ENCODE measurements around the gene NUDT16L1. TPM values are rescaled to one million over a fixed set of nuclear protein-coding genes. Genes with fewer than 3 reads are reported as not detected.

NUDT16L1 gene
- total RNA-seq, 1 experiment from 2014 or later, result 21.8 TPM

DNA sequence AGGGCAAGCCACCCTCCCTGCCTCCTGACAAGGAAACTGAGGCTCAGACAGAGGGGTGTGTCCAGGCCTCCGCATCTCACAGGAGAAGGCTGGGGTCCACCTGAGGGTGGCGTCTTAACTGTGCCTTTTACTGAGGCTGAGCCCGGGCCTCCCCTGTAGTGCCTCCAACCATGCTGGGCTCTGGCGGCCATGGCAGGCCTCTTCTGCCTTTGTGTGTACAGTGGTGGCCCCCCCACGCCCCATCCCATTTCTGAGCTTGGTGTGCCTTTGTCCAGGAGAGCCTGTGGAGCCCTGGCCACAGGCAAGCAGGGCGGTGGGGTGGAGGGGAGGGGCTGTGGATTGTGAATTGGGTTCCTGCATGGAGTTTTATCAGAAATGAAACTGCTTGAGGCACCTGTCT lies 37.6 kb upstream of the NUDT16L1 start:
- Mint-ChIP-seq H3K4me1 (ENCODE audit: insufficient read depth, unreplicated experiment) (no peaks in the 10 kb centered on the region), H3K27me3 (ENCODE audit: insufficient read depth, unreplicated experiment) (no peaks in the 10 kb centered on the region), H3K4me3 (ENCODE audit: unreplicated experiment) (no peak overlapping the region), H3K27ac (ENCODE audit: low read depth, unreplicated experiment) (no peak overlapping the region), H3K9me3 (ENCODE audit: unreplicated experiment) (no peaks in the 10 kb centered on the region), H3K36me3 (ENCODE audit: insufficient read depth, unreplicated experiment) (peaks cover 68% of the 10 kb centered on the region)
- no TSS peak for BruUV-seq (replicated peaks)
- ChIA-PET CTCF (interaction anchor here (0.8 kb wide), 1 partner anchor 28 kb away, joined by 3 read pairs; no protein-coding TSS in a partner anchor), POLR2A (no interaction called here)
- DNase-seq (ENCODE audit: unreplicated experiment), result no peak
- intact Hi-C loops (cut with micrococcal nuclease), result no loop called here
- TF ChIP-seq, protein P1, sequence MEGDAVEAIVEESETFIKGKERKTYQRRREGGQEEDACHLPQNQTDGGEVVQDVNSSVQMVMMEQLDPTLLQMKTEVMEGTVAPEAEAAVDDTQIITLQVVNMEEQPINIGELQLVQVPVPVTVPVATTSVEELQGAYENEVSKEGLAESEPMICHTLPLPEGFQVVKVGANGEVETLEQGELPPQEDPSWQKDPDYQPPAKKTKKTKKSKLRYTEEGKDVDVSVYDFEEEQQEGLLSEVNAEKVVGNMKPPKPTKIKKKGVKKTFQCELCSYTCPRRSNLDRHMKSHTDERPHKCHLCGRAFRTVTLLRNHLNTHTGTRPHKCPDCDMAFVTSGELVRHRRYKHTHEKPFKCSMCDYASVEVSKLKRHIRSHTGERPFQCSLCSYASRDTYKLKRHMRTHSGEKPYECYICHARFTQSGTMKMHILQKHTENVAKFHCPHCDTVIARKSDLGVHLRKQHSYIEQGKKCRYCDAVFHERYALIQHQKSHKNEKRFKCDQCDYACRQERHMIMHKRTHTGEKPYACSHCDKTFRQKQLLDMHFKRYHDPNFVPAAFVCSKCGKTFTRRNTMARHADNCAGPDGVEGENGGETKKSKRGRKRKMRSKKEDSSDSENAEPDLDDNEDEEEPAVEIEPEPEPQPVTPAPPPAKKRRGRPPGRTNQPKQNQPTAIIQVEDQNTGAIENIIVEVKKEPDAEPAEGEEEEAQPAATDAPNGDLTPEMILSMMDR (IDR thresholded peaks at IDR 0.05; ENCODE audit: unreplicated experiment), result no peak

DNA sequence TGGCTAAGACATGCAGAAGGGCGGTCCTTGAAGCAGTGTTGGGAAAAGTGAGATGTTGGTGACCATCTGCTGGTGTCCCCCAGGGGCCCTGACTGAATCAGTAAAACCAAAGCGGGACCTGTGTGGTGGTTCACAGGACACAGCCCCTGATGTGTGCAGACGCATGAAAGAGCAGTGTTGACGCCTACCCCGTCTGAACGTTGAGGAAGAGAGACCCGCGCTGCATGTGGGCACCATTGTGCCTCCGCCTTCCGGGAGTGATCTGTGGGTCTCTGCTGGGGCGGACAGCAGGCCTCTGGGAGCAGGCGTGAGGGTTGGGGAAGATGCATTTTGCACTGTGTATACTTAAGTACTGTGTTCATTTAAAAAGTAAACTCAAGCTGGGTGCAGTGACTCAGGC lies 37.1 kb upstream of the NUDT16L1 start:
- Mint-ChIP-seq H3K36me3 (ENCODE audit: insufficient read depth, unreplicated experiment) (peaks cover 64% of the 10 kb centered on the region), H3K4me3 (ENCODE audit: unreplicated experiment) (no peak overlapping the region), H3K27me3 (ENCODE audit: insufficient read depth, unreplicated experiment) (no peaks in the 10 kb centered on the region), H3K27ac (ENCODE audit: low read depth, unreplicated experiment) (no peak overlapping the region), H3K4me1 (ENCODE audit: insufficient read depth, unreplicated experiment) (no peaks in the 10 kb centered on the region), H3K9me3 (ENCODE audit: unreplicated experiment) (no peaks in the 10 kb centered on the region)
- POLR2A ChIA-PET, result interaction anchor here (0.8 kb wide), 1 partner anchor 24 kb away, joined by 4 read pairs; no protein-coding TSS in a partner anchor
- intact Hi-C loops (cut with micrococcal nuclease), result no loop called here
- TF ChIP-seq, protein P1 (IDR thresholded peaks at IDR 0.05; ENCODE audit: unreplicated experiment), result no peak
- CTCF ChIA-PET, result interaction anchor here (0.6 to 0.7 kb wide), 2 partner anchors 41 to 246 kb away, joined by 3 read pairs; partner anchors contain the start of gene UBALD1
- BruUV-seq (replicated peaks), result no TSS peak
- no peak for DNase-seq (ENCODE audit: unreplicated experiment)

DNA sequence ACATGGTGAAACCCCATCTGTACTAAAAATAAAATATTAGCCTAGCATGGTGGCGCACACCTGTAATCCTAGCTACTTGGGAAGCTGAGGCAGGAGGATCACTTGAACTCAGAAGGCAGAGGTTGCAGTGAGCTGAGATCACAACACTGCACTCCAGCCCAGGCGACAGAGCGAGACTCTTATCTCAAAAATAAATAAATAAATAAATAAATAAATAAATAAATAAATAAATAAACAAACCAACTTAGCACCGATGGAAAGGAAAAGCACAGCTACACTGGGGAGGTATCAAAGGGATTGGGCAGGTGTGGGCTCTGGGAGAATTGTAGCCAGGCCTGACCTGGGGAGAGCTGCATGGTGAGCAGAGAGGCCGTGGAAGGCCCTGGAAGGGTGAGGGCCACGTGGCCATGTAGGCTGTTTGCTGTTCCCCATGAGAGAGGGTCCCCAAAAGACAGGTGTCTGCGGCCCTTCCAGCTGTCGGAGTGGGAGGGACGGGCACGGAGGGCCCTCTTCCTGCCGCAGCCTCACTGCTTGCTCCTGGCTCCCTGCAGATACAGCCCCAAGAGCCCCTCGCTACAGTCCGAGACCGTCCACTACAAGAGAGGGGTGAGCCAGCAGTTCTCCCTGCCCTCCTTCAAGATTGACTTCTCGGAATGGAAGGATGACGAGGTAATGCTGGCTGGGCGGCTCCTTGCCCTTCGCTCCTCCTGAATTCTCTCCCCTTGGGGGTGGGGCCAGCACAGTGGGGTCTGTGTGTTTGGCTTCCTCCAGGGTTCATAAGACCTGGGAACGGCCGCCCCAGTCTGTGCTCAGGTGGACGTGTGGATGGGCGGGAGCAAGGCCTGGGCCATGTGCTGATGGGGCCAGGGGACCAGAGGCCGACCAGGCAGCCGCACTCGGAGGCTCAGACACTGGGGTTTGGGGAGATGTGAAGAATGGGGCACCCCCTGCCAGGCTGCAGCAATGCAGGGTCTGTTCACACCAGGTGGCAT lies 36.4 kb upstream of the NUDT16L1 start:
- no peaks in the 10 kb centered on the region for H3K4me1 Mint-ChIP-seq (ENCODE audit: insufficient read depth, unreplicated experiment)
- H3K9me3 Mint-ChIP-seq (ENCODE audit: unreplicated experiment), result no peaks in the 10 kb centered on the region
- ChIA-PET CTCF (interaction anchor here (0.6 to 0.7 kb wide), 3 partner anchors 42 to 653 kb away, joined by 3 read pairs; partner anchors contain the start of gene UBALD1), POLR2A (interaction anchor here (0.8 kb wide), 1 partner anchor 23 kb away, joined by 4 read pairs; no protein-coding TSS in a partner anchor)
- no peaks in the 10 kb centered on the region for H3K27me3 Mint-ChIP-seq (ENCODE audit: insufficient read depth, unreplicated experiment)
- H3K4me3 Mint-ChIP-seq (ENCODE audit: unreplicated experiment), result no peak overlapping the region
- no peak for DNase-seq (ENCODE audit: unreplicated experiment)
- no TSS peak for BruUV-seq (replicated peaks)
- no peak overlapping the region for H3K27ac Mint-ChIP-seq (ENCODE audit: low read depth, unreplicated experiment)
- intact Hi-C loops (cut with micrococcal nuclease), result no loop called here
- TF ChIP-seq, protein P1 (IDR thresholded peaks at IDR 0.05; ENCODE audit: unreplicated experiment), result no peak
- peaks cover 58% of the 10 kb centered on the region for H3K36me3 Mint-ChIP-seq (ENCODE audit: insufficient read depth, unreplicated experiment)

All from MCF 10A (cell line).